ENCODE data around the gene FNDC10. TPM values are rescaled to one million over a fixed set of nuclear protein-coding genes. Genes with fewer than 3 reads are reported as not detected.

The FNDC10 gene
- total and polyA plus RNA-seq, 9 of the 15 experiments (the other 6 are each of a cell fraction or from before 2014, with no cell fraction given), result 0.08 to 6.3 (median 1.6) TPM

GRCh38 chr1:1573843-1574720 is 25.9 kb downstream of the FNDC10 start (continued):
- TF ChIP-seq ZBTB26 (CRISPR knock-in tag; IDR thresholded peaks at IDR 0.05), result no peak
- no peak for TF ChIP-seq NFE2L1 (tag; IDR thresholded peaks at IDR 0.05; ENCODE audit: borderline replicate concordance, low read depth)
- peak in 1 of 2 experiments; percentile 32; a peak in 2 of 4 replicates for TF ChIP-seq RAD21 (CRISPR knock-in tag; conservative IDR thresholded peaks at IDR 0.05 in 1 of 2, IDR thresholded peaks at IDR 0.05 in 1 of 2)
- TF ChIP-seq GATA2 (CRISPR knock-in tag; IDR thresholded peaks at IDR 0.05), result no peak
- no peak for TF ChIP-seq C11orf30 (IDR thresholded peaks at IDR 0.05; ENCODE audit: low read depth)
- TF ChIP-seq SMARCB1 (IDR thresholded peaks at IDR 0.05; ENCODE audit: insufficient read length, low read depth), result no peak
- TF ChIP-seq BMI1 (IDR thresholded peaks at IDR 0.05; ENCODE audit: low read length), result no peak
- peak; percentile 60; the same call in 1 of the 2 replicates for TF ChIP-seq ZNF282 (CRISPR knock-in tag; IDR thresholded peaks at IDR 0.05)
- no peak for TF ChIP-seq HOXB6 (CRISPR knock-in tag; IDR thresholded peaks at IDR 0.05; ENCODE audit: borderline replicate concordance)
- no peak for TF ChIP-seq HMG20A (CRISPR knock-in tag; conservative IDR thresholded peaks at IDR 0.05)
- TF ChIP-seq COPS2 (conservative IDR thresholded peaks at IDR 0.05), result no peak
- no peak for TF ChIP-seq CXXC5 (CRISPR knock-in tag; IDR thresholded peaks at IDR 0.05)
- peak; percentile 84 for TF ChIP-seq ETS2 (tag; IDR thresholded peaks at IDR 0.05; ENCODE audit: borderline replicate concordance, poor library complexity, severe bottlenecking)
- peak; percentile 49 for TF ChIP-seq PRPF4 (IDR thresholded peaks at IDR 0.05; ENCODE audit: insufficient read depth, low read depth, low read length, poor library complexity, severe bottlenecking)
- no peak for TF ChIP-seq CREM (IDR thresholded peaks at IDR 0.05; ENCODE audit: low read depth)
- TF ChIP-seq ZNF23 (CRISPR knock-in tag; IDR thresholded peaks at IDR 0.05), result no peak
- no peak; the same call in 1 of the 2 replicates for TF ChIP-seq KLF1 (tag; IDR thresholded peaks at IDR 0.05)
- no peak for TF ChIP-seq MCM7 (IDR thresholded peaks at IDR 0.05)
- peak; percentile 98 for TF ChIP-seq ELF1 (tag; IDR thresholded peaks at IDR 0.05)
- no peak for TF ChIP-seq XRCC5 (IDR thresholded peaks at IDR 0.05; ENCODE audit: low read depth, low read length)
- TF ChIP-seq GTF2A2 (tag; IDR thresholded peaks at IDR 0.05), result no peak; the same call in 1 of the 2 replicates
- TF ChIP-seq ELF2 (CRISPR knock-in tag; IDR thresholded peaks at IDR 0.05), result 0 out of 2 replicates have a peak, but pooled peaks have one; percentile 56
- peak; percentile 55; the same call in 1 of the 2 replicates for TF ChIP-seq SAFB (IDR thresholded peaks at IDR 0.05; ENCODE audit: borderline replicate concordance, low read depth, low read length)
- TF ChIP-seq ZFP91 (CRISPR knock-in tag; IDR thresholded peaks at IDR 0.05), result 0 out of 2 replicates have a peak, but pooled peaks have one; percentile 71
- TF ChIP-seq ZNF217 (CRISPR knock-in tag; IDR thresholded peaks at IDR 0.05), result no peak
- no peak for TF ChIP-seq U2AF2 (optimal IDR thresholded peaks at IDR 0.05; ENCODE audit: low read depth, low read length)

All from K562 (cell line).